ENCODE measurements around the gene ICE1.
"Not testable (repeated sequence)": the region's sequence is repeated elsewhere in the genome, so short reads cannot be mapped to it uniquely, and the experiment has no call there.

ICE1 gene

DNA sequence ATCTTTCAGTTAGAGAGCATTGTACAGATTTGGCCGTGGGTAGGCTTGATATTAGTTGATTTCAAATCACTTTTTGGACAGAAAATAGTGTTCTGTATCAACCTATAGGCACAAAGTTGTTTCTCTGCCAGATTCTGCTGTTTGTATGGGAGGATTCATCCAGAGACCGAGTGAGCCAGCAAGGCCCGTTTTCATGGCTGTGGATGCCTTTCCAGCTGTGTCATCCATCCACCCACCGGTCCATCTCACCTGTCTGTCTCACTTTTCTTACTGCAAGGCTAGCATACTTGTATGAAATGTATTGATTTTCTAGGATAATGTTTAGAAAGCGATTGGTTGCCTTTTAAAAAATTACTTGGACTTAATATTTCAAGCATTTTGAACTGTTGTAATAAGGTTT, 34.4 kb downstream of the ICE1 start:
- DNase-seq = no peak

DNA sequence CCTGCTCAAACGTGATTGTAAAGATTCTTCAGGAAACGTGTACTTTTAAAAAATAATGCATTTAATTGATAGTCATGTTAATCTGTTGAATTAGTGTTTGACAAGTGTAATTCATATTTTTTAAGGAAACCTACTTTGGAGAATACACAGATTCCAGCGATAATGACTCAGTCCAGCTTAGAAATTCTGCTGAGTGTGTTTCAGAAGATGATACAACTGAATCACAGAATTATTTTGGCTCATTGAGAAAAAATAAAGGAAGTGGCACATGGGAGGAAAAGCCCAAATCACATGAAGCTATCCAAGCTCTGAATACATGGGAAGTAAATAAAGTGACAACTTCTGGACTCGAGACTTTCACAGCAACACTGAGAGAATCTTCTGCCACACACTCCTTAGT, 37.8 kb downstream of the ICE1 start:
- no peak for DNase-seq

DNA sequence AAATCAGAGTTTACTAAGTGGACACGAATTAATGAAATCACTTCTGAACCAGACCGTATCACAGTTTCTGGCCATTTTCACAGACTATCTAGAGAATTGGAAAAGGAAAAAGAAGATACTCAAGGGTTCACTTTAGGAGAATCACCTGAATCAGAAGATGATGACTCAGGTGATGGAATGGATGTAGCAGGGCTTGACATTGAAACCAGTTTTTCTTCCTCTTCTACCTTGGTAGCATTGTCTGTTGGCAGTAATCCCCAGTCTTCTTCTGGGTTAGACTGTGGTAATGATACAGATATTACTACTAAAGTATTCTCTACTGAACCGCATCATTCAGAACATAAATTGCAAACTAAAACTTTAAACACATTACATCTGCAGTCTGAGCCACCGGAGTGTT, 38.5 kb downstream of the ICE1 start:
- DNase-seq = no peak

DNA sequence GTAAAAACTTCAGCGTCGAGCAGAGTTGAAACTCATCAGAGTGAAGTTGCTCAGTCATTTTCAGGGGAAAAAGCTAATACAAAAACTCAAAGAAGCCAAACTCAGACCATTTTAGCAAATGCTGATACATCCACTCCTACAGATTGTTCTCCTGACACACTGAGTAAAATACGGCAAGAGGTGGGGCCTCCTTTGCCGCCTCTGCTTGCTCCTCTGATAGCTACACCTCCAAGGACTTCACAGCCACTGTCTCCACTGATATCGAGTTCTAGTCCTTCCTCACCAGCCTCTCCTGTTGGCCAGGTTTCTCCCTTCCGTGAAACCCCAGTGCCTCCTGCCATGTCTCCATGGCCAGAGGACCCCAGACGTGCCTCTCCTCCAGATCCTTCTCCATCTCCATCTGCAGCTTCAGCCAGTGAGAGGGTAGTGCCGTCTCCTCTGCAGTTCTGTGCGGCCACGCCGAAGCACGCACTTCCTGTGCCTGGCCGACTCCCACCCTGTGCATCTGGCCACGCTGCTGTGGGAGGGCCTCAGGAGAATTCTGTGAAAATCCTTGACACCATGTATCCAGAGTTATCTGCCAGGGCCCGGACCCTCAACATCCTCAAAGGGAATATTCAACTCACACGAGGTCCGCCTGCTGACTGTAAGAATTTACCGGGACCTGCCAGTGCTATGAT, 41.7 kb downstream of the ICE1 start:
- DNase-seq = no peak

DNA sequence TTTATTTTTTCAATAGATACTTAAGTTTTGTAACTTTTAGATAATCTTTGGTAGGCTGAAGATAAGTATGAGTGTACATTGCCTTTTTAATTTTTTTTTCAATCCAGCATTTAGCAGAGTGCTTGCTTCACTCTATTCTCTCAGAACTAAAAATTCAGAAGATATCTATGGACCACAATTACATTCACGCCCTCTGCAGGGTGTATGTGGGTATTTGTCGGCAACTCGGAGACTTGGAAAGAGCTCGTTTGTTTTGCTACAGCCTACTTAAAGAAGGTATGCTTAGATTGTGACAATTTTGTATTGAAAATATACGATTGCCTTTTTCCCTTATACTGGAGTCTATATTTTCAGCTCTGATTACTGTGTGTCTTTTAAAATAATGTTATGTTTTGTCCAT, 43.8 kb downstream of the ICE1 start:
- DNase-seq = no peak

DNA sequence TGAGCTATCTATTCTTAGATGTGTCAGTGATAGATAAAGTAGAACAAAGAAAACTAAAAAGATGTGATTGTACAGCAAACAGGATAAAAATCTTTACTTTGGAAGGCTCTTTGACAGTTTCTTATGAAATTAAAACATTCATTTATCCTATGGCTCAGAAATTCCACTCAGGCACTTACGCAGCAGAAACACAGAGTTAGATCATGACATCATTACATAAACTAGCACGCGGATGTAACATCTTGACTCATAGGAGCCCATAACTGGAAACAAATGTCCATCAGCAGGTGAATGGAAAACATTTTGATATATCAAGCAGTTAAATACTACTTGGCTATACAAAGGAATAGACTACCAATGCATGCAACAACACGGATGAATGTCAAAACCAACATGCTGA, 45.3 kb downstream of the ICE1 start:
- DNase-seq = no peak

DNA sequence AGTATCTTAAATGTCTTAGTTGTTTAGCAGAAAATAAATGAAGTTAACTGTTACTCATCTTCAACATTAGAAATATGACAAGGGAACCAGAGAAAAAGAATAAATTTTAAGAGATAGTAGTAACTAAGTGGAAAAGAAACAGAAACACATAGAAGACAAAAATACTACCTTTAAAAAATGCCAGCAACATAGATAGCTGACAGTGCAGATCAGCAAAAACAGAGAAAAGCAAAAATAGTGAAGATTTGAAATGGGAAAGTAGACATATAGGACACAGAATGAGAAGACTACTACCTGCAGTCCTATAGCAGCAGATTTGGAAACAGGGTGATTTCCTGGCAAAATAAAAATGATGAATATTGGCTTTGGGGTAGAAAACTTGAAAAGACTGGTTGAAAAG, 48.5 kb downstream of the ICE1 start:
- no peak for DNase-seq

DNA sequence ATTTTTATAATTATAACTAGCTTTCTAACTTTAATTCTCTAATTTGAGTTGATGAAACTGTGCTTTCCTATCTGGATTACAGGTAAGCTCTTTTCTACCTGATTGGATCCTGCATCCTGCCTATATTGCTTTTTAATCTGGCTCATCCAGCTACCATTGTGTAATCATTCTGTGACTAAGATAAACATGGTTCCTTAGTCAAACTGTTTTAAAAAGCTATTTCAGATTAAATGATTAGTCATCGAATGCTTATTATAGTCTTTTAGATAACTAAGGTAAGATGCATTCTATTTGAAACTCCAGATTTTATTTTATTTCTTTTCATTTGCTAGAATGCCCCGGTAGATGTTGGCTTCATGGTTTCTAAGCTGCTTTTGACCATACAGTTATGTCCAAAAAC, 50.7 kb downstream of the ICE1 start:
- DNase-seq = no peak

DNA sequence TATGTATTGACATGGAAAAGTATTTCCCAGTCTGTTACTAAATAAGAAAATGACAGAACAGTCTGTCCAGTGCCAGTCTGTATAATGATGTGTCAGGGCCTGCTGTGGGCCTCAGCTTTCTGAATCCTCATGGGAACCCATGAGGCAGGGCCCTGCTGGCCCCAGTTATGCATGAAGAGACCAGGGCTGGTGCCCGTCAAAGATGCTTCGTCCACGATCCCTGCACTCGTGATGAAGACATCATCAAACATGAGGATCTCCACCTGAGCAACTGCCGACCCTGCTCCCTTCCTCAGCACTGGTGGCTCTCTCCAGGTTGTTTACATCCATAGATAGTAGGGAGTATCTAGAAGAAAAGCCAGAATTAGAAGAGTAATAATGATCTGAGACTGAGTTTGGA, 52.5 kb downstream of the ICE1 start:
- DNase-seq = no peak

DNA sequence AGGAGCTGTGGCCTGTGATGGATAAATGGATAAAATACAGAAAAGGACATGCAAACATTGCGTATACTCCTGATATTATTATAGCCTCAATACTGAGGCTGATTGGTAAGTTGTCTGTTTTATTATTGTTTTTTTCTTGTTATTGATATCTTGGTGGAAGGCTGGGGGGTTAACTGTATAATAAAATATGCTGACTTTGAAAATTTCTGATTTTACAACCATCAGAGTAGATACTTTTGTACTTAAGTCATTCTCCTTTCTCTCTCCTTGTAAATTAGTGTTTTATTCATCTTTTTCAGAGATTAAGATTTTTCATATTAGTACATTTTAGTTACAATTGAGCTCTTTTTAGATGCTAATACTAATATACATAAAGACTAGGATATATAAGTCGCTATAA, 53.5 kb downstream of the ICE1 start:
- DNase-seq = no peak

DNA sequence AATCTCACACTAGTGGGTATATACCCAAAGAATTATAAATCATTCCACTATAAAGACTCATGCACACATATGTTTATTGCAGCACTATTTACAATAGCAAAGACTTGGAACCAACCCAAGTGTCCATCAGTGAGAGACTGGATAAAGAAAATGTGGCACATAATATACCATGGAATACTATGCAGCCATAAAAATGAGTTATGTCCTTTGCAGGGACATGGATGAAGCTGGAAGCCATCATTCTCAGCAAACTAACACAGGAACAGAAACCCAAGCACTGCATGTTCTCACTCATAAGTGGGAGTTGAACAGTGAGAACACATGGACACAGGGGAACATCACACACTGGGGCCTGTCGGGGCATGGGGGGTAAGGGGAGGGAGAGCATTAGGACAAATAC, 57.1 kb downstream of the ICE1 start:
- not testable (repeated sequence) for DNase-seq

DNA sequence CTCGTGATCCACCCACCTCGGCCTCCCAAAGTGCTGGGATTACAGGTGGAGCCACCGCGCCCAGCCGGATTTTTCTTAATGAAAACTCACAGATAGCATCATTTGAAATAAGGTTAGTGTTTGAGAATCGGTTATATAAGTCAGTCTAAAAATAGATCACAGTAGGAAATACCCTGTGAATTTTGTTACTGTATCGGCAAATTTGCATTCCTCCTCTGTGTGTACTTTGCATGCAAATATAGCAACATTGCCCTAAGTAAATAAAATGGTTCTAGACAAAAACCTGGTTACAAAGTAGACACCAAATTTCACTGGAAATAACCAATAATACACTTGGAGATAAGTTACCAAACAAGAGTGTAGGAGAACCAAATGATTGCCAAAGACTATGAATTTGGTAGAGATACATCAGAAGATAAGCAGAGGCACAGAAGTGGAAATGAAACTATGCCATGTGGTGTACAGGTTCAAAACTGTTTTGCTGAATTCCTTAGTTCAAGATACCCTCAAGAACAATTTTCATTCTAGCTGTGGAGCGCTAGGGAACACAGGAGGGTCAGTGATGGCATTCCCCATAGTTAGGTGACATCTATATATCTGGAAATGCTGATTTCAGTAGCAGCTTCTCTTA, 58.1 kb downstream of the ICE1 start:
- DNase-seq = no peak

DNA sequence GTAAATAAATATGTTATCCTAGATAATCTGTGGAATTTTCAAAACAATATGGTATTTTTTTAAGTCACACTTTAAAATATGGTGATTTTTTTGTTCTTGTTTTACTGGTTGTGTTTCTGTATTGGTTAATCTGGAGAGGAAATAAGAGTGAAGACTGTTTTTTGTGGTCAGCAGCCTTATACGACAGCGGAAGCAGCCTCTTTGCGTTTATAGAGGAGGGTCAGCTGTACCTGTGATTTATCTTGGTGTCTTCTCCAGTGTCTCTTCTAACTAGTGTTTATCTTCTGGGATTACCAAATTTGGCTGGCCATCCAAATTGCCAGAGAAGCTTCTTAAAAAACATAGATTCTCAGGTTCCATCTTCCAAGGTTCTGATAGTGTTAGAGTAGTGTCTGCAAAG, 58.7 kb downstream of the ICE1 start:
- DNase-seq = no peak

DNA sequence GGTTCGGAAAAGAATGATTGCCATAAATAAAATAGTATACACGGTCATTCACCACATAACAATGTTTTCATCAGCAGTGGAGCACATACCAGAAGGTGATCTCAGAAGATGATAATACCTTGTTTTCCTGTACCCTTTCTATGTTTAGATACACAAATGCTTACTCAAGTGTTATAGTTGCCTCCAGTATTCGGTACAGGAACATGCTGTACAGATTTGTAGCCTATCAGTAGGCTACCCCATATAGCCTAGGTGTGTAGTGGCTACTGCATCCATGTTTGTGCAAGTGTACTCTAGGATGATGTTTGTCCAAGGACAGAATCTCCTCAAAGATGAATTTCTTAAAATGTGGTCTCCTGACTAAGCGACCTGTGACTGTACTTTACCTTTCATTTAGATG, 59.2 kb downstream of the ICE1 start:
- no peak for DNase-seq

DNA sequence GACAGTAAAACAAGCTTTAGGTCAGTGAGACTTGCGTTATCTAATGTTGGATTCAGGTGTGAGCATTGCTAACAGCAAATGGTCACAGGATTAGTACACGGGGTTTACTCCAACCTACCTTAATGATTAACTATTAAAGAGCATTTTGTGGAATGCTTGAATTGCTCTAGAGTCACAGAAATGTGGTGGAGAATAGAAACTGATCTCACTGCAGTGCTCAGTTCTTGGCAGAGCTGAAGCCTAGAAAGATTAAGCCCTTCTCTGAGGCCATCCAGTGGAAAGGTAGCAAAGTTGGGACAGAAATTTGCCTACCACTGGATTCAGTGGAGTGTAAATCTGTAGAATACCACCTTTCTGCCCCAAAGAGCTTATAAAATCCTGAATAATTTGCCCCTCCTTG, 60.9 kb downstream of the ICE1 start:
- DNase-seq = no peak

DNA sequence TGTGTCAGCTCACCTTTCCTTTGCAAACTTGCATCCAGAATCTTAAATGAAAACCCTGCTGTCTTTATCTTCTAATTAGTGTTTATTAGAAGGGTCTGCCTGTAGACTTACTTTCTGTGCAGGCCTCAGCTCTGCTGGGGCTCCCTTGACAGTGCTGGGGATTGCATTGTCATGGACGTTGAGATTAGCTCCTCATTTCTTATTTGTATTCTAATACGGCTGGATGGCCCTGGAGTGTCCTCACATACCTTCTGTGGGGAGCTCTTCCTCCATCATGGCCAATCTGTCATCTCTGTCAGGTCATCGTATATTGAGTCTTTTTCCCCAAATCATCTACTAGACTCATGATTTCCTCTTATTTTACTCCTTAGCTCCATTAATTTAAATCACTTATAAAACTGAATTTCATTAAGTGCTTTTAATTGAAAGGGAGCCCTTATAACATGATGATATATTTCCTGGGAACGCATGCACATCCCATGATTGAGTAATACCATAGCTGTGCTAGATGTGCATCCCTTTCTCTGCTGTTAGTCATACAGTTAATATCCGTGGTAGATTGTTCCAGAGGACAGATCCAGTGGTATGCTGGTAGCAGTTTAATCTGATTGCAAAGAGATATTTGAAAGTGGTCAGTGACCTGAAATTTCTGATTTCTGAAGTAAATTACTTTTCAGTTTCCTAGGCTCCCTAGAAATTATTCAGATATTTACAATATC, 61.6 kb downstream of the ICE1 start:
- DNase-seq = no peak

DNA sequence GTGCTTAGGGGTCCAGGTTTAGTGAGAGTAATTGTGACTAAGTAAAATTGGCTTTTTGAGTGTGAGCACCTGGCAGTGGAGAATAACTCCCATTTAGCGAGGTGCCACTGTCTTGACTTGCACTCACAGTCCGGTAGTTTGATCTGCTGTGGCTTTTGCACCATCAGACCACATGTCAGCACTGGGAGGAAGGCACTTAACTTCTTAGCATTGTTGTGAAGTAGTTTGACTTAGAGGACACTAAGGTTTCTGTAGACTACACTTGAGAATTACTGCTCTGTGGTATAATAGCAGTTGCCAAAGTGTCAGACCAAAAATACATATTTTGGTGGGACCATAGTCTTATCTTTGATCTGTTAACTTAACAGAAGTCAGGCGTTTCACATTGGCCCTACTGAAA, 63.6 kb downstream of the ICE1 start:
- DNase-seq = no peak

DNA sequence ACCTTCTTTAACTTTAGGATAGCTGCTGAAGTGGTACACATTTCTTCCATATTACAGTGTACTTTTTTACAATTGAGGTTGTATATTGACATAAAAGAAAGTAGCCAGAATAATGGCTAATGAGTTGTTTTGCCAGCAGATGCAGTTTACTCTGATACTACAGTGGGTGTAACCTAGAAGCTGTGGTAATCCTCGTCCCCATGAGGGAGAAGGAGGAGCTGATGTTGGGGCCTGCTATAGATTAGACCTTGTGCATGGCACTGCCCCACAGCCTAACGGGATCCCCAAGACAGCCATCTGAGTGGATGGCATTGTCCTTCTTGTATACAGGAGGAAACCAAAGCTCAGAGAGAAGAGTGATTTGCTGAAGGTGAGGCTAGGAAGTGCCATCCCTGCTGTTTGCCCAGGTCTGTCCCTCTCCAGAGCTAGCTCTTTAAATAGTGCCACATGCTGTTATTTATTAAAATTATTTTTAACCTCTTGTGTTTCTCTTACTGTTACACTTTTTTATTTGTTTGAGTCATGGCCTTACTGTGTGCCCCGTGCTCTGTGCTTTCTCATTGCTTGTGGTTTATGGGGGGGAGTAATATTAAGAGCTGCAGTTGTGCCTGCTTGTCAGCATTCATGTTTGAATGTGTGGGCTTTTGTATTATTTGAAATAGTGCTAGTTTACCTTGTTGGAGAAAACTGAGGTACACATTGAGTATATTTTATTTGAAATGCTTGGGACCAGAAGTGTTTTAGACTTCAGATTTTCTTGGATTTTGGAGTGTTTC, 65.3 kb downstream of the ICE1 start:
- no peak for DNase-seq

DNA sequence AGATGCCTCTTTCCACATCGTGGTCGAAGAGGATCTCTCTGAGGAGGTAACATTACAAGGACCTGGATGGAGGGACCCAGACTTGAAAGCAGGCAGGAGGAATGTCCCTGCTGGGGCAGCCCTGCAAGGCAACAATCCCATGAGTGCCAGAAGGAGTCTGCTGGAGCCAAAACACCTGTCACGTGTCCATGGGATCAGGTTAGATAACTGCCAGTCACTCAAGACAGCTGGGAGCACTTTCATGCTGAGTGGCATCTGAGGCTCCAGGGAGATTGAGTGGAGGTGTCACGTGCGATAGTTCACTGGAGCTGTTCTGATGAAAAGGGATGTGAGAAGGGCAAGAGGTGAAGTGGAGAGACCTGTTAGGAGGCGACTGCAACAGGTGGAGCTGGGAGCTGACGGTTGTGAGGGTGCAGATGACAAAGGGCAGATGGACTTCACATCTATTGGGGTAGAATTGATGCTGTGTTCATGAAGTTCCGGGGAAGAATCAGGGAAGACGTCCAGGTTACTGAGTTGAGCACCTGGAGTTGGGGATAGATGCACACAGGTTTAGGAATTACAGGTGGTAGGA, 68.4 kb downstream of the ICE1 start:
- DNase-seq = no peak

DNA sequence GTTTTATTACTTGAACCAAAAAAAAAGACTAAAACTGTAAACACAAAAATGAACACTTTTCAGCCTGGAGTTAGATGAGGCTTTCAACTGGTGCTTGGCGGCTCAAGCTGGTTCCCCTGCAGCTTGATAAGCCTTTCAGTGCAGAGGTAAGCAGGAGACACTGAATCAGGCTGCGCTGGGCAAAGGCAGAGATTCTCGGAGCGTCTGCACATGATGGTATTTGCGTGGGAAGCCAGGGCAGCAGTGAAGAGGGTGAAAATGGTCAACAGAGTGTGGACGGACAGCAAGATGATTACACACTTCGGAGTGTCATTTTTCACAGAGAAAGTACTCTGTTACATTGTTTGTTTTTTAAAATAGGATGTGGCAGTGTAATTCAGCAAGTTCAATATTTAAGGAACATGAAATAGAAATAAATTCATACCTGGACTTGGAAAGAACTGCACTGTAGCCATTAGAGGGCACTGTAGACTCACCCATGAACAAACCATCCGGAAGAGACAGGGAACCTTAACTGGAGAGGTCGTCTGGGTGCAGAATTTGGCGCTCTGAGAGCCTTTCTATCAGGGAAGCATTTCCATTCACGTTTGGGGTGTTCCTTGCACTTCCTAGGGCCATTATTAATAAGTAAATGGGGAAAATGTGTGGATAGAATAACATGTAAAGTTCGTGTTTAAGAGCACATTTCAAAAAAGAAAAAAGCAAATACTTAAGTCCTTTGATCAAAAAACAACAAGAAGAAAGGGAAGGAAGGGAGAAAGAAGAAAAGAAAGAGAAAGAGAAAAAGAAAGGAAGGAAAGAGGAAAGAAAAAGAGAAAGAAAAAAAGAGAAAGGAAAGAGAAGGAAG, 69.8 kb downstream of the ICE1 start:
- DNase-seq = peak in 1 of 2 donors; percentile 56

DNA sequence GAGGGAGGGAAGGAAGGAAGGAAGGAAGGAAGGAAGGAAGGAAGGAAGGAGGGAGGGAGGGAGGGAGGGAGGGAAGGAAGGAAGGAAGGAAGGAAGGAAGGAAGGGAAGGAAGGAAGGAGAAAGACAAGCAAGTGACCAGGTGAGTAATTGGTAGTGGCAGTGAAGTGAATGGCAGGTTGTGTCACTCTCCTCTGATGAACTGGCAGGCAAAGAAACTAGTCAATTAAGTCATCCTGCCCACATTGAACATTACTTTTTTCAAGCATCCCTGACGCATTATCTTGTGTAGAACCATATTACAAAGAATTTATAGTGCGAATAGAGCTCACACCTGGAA, 70.4 kb downstream of the ICE1 start:
- DNase-seq = not testable (repeated sequence)

Measured in inflammatory macrophage treated with lipopolysaccharide for 1 hour (primary cell).